NT2/D1 (cell line): ENCODE data around the gene OOSP1.

Experiments used
- DNase-seq: peaks from one replicate; pipeline ENCODE4 v3.0.0-alpha.2; 2011; ENCODE audit warnings: low read depth, low spot score
- H3K27me3 ChIP-seq: 2 replicates; pipeline ENCODE4 v1.6.0; 2011; ENCODE audit warnings: mild to moderate bottlenecking; ENCODE audit not compliant: insufficient read length, insufficient read depth
- H3K36me3 ChIP-seq: 2 replicates; pipeline ENCODE4 v1.6.1; 2011; ENCODE audit warnings: mild to moderate bottlenecking, low read length, mixed read lengths; ENCODE audit not compliant: insufficient read depth, insufficient read length
- H3K4me1 ChIP-seq: 2 replicates; pipeline ENCODE4 v1.5.1; 2011; ENCODE audit not compliant: insufficient read depth, insufficient read length
- H3K4me3 ChIP-seq: 2 replicates; pipeline ENCODE4 v1.5.1; 2011; ENCODE audit warnings: low read depth; ENCODE audit not compliant: insufficient read length
- H3K9ac ChIP-seq: 2 replicates; pipeline ENCODE4 v1.6.0; 2011; ENCODE audit warnings: low read depth; ENCODE audit not compliant: insufficient read length
- H3K9me3 ChIP-seq: 2 replicates; pipeline ENCODE4 v1.5.1; 2011; ENCODE audit warnings: mild to moderate bottlenecking, low read length; ENCODE audit not compliant: insufficient read depth
- SUZ12 ChIP-seq: IDR thresholded peaks from 2 replicates; pipeline ENCODE4 v1.6.1; 2011; ENCODE audit not compliant: insufficient read length, insufficient read depth; ENCODE audit errors: extremely low read depth
- YY1 ChIP-seq: IDR thresholded peaks from 2 replicates; pipeline ENCODE4 v1.6.1; 2011; ENCODE audit not compliant: insufficient read length, insufficient read depth
- ZNF274 ChIP-seq: IDR thresholded peaks from 2 replicates; pipeline ENCODE4 v1.6.1; 2011; ENCODE audit warnings: mild to moderate bottlenecking, low read depth, low read length

OOSP1 gene

GRCh38 chr11:59960502-59961381, 22.5 kb downstream of the OOSP1 start:
- Histone ChIP-seq H3K9me3 (no peaks in the 10 kb centered on the region), H3K27me3 (no peaks in the 10 kb centered on the region), H3K36me3 (no peaks in the 10 kb centered on the region), H3K4me1 (no peaks in the 10 kb centered on the region), H3K4me3 (no peak overlapping the region), H3K9ac (no peak overlapping the region)
- TF ChIP-seq ZNF274: no peak
- TF ChIP-seq SUZ12: no peak
- no peak for TF ChIP-seq YY1
- DNase-seq: no peak

GRCh38 chr11:59962107-59962482, 23.9 kb downstream of the OOSP1 start:
- no peak overlapping the region for H3K9ac ChIP-seq
- no peaks in the 10 kb centered on the region for H3K27me3 ChIP-seq
- H3K4me1 ChIP-seq: no peaks in the 10 kb centered on the region
- H3K4me3 ChIP-seq: no peak overlapping the region
- DNase-seq: no peak
- H3K9me3 ChIP-seq: no peaks in the 10 kb centered on the region
- TF ChIP-seq SUZ12: no peak
- TF ChIP-seq ZNF274: no peak
- TF ChIP-seq YY1: no peak
- no peaks in the 10 kb centered on the region for H3K36me3 ChIP-seq

- DNase-seq: no peak
- H3K4me3 ChIP-seq: no peak within 1 kb of the TSS
- TF ChIP-seq YY1 (no peak), ZNF274 (no peak), SUZ12 (no peak)
Measured at GRCh38 chr11:59963733-59964132, 25.5 kb downstream of the OOSP1 start, which contains the start of gene OOSP4A. TSS of gene OOSP4A (plus strand) at chr11:59964033. CDS start at chr11:59964033, 0 bp downstream.

GRCh38 chr11:59965424-59965823, 27.2 kb downstream of the OOSP1 start:
- H3K9ac ChIP-seq: no peak overlapping the region
- no peaks in the 10 kb centered on the region for H3K4me1 ChIP-seq
- H3K4me3 ChIP-seq: no peak overlapping the region
- no peaks in the 10 kb centered on the region for H3K36me3 ChIP-seq
- no peaks in the 10 kb centered on the region for H3K27me3 ChIP-seq
- TF ChIP-seq SUZ12 (no peak), ZNF274 (no peak), YY1 (no peak)
- no peak for DNase-seq
- no peaks in the 10 kb centered on the region for H3K9me3 ChIP-seq

More at GRCh38 chr11:59963733-59964132, 25.5 kb downstream of the OOSP1 start, which contains the start of gene OOSP4A:
- no peaks in the 10 kb centered on the region for H3K36me3 ChIP-seq
- H3K27me3 ChIP-seq: no peaks in the 10 kb centered on the region
- H3K9me3 ChIP-seq: no peaks in the 10 kb centered on the region
- no peaks in the 10 kb centered on the region for H3K4me1 ChIP-seq
- no peak within 1 kb of the TSS for H3K9ac ChIP-seq

- no peaks in the 10 kb centered on the region for H3K36me3 ChIP-seq
- H3K4me1 ChIP-seq: no peaks in the 10 kb centered on the region
- no peak for TF ChIP-seq YY1
- TF ChIP-seq ZNF274: no peak
- TF ChIP-seq SUZ12: no peak
- no peak for DNase-seq
- H3K27me3 ChIP-seq: no peaks in the 10 kb centered on the region
- no peaks in the 10 kb centered on the region for H3K9me3 ChIP-seq
- H3K4me3 ChIP-seq: no peak overlapping the region
- H3K9ac ChIP-seq: no peak overlapping the region
Measured at GRCh38 chr11:59966201-59966600, 28.0 kb downstream of the OOSP1 start.

GRCh38 chr11:59967677-59968394, 29.6 kb downstream of the OOSP1 start:
- Histone ChIP-seq H3K36me3 (no peaks in the 10 kb centered on the region), H3K9ac (no peak overlapping the region), H3K27me3 (no peaks in the 10 kb centered on the region), H3K9me3 (no peaks in the 10 kb centered on the region), H3K4me1 (no peaks in the 10 kb centered on the region), H3K4me3 (no peak overlapping the region)
- TF ChIP-seq SUZ12: no peak
- no peak for TF ChIP-seq YY1
- no peak for TF ChIP-seq ZNF274
- no peak for DNase-seq

GRCh38 chr11:59968395-59968783, 30.2 kb downstream of the OOSP1 start:
- Histone ChIP-seq H3K27me3 (no peaks in the 10 kb centered on the region), H3K4me3 (no peak overlapping the region), H3K9me3 (no peaks in the 10 kb centered on the region), H3K36me3 (no peaks in the 10 kb centered on the region), H3K9ac (no peak overlapping the region), H3K4me1 (no peaks in the 10 kb centered on the region)
- TF ChIP-seq YY1: no peak
- TF ChIP-seq SUZ12: no peak
- no peak for TF ChIP-seq ZNF274
- DNase-seq: no peak
